Ovary (tissue), 3 donors: ENCODE data around the gene STX8.

Source experiments
- CTCF ChIP-seq, 3 donors: fragments of 450-650 bp in 2 of 3; fragments of 200-600 bp in 1 of 3; IDR thresholded peaks; one replicate each; pipeline versions ENCODE4 v1.5.1 to v1.8.0; 2016 to 2022; ENCODE audit warnings: antibody characterized with exemption in 3 of 3, mild to moderate bottlenecking in 1 of 3
- EP300 ChIP-seq: sonication (generic); formaldehyde crosslinking; IDR thresholded peaks from one replicate; pipeline ENCODE4 v1.6.1; 2017; ENCODE audit warnings: antibody characterized with exemption
- POLR2A ChIP-seq: fragments of 450-650 bp; IDR thresholded peaks from one replicate; pipeline ENCODE4 v1.6.1; 2017; ENCODE audit warnings: antibody characterized with exemption, mild to moderate bottlenecking, moderate library complexity
- donor health status: DM: no; HTN: no; CAD: no.

GRCh38 chr17:9472094-9472493 lies 103.5 kb downstream of the STX8 start:
- TF ChIP-seq CTCF (IDR thresholded peaks at IDR 0.05) (no peak), EP300 (no peak), POLR2A (no peak)
